ENCODE data around the gene HDAC9. TPM values are rescaled to one million over a fixed set of nuclear protein-coding genes. Genes with fewer than 3 reads are reported as not detected.

HDAC9 gene
- total RNA-seq = 20.2 and 40.5 TPM in 2 replicates

GRCh38 chr7:18495412-18496340 is at the start of gene HDAC9:
TSS of gene HDAC9 (plus strand) at chr7:18495749. CDS start at chr7:18496303, 554 bp downstream.

Measured in uterine smooth muscle cell (primary cell).